Fibroblast of villous mesenchyme (primary cell): ENCODE measurements around the gene SPTB. TPM values are rescaled to one million over a fixed set of nuclear protein-coding genes. Genes with fewer than 3 reads are reported as not detected.

Source experiments
- DNase-seq: peaks from one replicate; pipeline ENCODE4 v3.0.0-alpha.2; 2010; ENCODE audit warnings: low read depth
- H3K4me3 ChIP-seq: 2 replicates; pipeline ENCODE4 v1.5.1; 2011; ENCODE audit warnings: low read depth, mild to moderate bottlenecking, low read length
- CTCF ChIP-seq: IDR thresholded peaks from 2 replicates; pipeline ENCODE4 v1.5.1; 2012; ENCODE audit warnings: low read depth, mild to moderate bottlenecking, low read length; ENCODE audit not compliant: insufficient read depth
- total RNA-seq: library from RNA; depleted of rRNA; stranded (reverse); fragments of >200 nt; gene quantifications from 2 replicates; pipeline ENCODE4 v1.2.3, GENCODE V29; 2012

Gene SPTB
- total RNA-seq, 1 donor, result under 0.01 TPM

GRCh38 chr14:64725879-64726584, 153.7 kb downstream of the SPTB start:
- H3K4me3 ChIP-seq, result no peak overlapping the region
- no peak for DNase-seq
- TF ChIP-seq CTCF, result no peak

GRCh38 chr14:64725261-64725815, 154.4 kb downstream of the SPTB start:
- no peak overlapping the region for H3K4me3 ChIP-seq
- no peak for TF ChIP-seq CTCF
- DNase-seq, result no peak

GRCh38 chr14:64724578-64724930, 155.2 kb downstream of the SPTB start:
- H3K4me3 ChIP-seq, result no peak overlapping the region
- no peak for DNase-seq
- no peak for TF ChIP-seq CTCF

GRCh38 chr14:64723691-64724577, 155.8 kb downstream of the SPTB start:
- no peak overlapping the region for H3K4me3 ChIP-seq
- no peak for TF ChIP-seq CTCF
- DNase-seq, result peak; percentile 40

DNA sequence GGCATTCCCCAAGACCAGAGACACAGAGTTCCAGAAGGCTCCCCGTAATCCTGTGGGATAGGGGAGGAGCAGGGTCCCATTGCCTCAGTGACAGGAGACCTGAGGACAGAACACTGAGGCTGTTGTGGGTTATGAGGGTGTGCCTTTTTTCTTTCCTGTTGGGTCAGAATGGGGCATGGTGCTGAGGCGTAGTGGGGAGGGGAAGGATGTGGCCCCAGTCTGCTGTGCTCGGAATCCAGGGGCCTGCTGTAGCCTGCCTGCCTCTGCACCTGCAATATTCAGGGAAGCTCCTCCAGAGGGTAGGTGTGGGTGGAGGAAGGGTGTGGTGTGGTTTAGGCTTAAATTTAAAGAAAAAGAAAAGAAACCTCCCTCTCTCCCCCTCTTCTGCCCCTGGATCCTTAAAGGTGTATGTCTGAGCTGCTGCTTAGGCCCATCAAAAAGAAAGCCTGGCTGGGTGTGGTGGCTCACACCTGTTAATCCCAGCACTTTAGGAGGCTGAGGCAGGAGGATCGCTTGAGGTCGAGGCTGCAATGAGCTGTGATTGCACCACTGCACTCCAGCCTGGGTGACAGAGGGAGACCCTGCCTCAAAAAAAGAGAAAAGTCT, 156.8 kb downstream of the SPTB start:
- no peak overlapping the region for H3K4me3 ChIP-seq
- DNase-seq, result no peak
- TF ChIP-seq CTCF, result no peak

DNA sequence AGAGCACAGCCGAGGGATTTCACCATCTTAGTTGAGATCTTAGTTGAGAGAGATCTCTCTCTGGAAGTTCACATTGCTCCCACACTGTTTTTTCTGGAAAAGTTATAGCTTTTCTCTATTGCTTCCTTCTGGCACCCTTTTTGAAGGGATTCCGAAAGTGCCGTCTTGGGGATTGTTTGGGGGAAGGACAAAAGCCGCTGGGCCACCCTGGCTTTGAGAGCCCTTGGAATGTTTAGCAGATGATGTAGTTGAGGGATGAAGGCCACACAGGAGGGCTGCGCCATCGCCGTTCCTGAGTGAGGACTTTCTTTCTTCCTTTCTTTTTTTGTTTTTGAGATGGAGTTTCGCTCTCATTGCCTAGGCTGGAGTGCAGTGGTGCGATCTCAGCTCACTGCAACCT, 157.8 kb downstream of the SPTB start:
- H3K4me3 ChIP-seq, result no peak overlapping the region
- no peak for DNase-seq
- TF ChIP-seq CTCF, result no peak
